Measurements from ENCODE around the gene TSPAN31.

Gene TSPAN31

GRCh38 chr12:57722716-57723629 is 21.9 kb upstream of the TSPAN31 start:
- DNase-seq, result no peak

- no peak for DNase-seq
Measured at GRCh38 chr12:57723630-57723962, 21.2 kb upstream of the TSPAN31 start.

- DNase-seq, result no peak
Measured at GRCh38 chr12:57724003-57724935, 20.6 kb upstream of the TSPAN31 start.

GRCh38 chr12:57724936-57725740 is 19.7 kb upstream of the TSPAN31 start:
- DNase-seq, result no peak

- DNase-seq, result no peak
Measured at GRCh38 chr12:57725851-57726150, 19.0 kb upstream of the TSPAN31 start.

- DNase-seq, result peak; percentile 47
Measured at GRCh38 chr12:57726151-57726883, 18.5 kb upstream of the TSPAN31 start.

GRCh38 chr12:57726884-57727757 is 17.7 kb upstream of the TSPAN31 start:
- no peak for DNase-seq

GRCh38 chr12:57727758-57728395 is 17.0 kb upstream of the TSPAN31 start:
- no peak for DNase-seq

GRCh38 chr12:57729321-57729844 is 15.5 kb upstream of the TSPAN31 start:
- no peak for DNase-seq

GRCh38 chr12:57730336-57731067 is 14.3 kb upstream of the TSPAN31 start:
- no peak for DNase-seq

- DNase-seq, result no peak
Measured at GRCh38 chr12:57731411-57732080, 13.3 kb upstream of the TSPAN31 start.

- no peak for DNase-seq
Measured at GRCh38 chr12:57732270-57732669, 12.6 kb upstream of the TSPAN31 start.

- DNase-seq, result no peak
Measured at GRCh38 chr12:57732726-57733593, 11.9 kb upstream of the TSPAN31 start.

GRCh38 chr12:57733928-57734327 is 10.9 kb upstream of the TSPAN31 start:
- DNase-seq, result no peak

GRCh38 chr12:57734591-57734990 is 10.2 kb upstream of the TSPAN31 start:
- DNase-seq, result no peak

- DNase-seq, result no peak
Measured at GRCh38 chr12:57735198-57735855, 9.5 kb upstream of the TSPAN31 start.

- no peak for DNase-seq
Measured at GRCh38 chr12:57735952-57736740, 8.7 kb upstream of the TSPAN31 start.
